Fibroblast of lung (primary cell): ENCODE data around the gene CLDN19. TPM values are rescaled to one million over a fixed set of nuclear protein-coding genes. Genes with fewer than 3 reads are reported as not detected.

Experiments used
- DNase-seq, 2 donors: peaks; one replicate each; pipeline versions ENCODE4 v3.0.0 to v3.0.0-alpha.2; 2010; ENCODE audit warnings: low read depth in 2 of 2
- H2AFZ ChIP-seq: 2 replicates; pipeline ENCODE4 v1.5.1; 2012; ENCODE audit warnings: low read length, control low read depth, inconsistent platforms
- H3K27ac ChIP-seq: 2 replicates; pipeline ENCODE4 v1.5.1; 2011; ENCODE audit warnings: low read length, control low read depth; ENCODE audit not compliant: insufficient read depth
- H3K27me3 ChIP-seq: 2 replicates; pipeline ENCODE4 v1.5.1; 2011; ENCODE audit warnings: mild to moderate bottlenecking, low read length; ENCODE audit not compliant: control insufficient read depth, insufficient read depth
- H3K36me3 ChIP-seq: 2 replicates; pipeline ENCODE4 v1.5.1; 2011; ENCODE audit warnings: low read length; ENCODE audit not compliant: control insufficient read depth, insufficient read depth
- H3K4me1 ChIP-seq: 2 replicates; pipeline ENCODE4 v1.5.1; 2011; ENCODE audit warnings: low read length; ENCODE audit not compliant: control insufficient read depth, insufficient read depth; ENCODE audit errors: extremely low read depth
- H3K4me2 ChIP-seq: 2 replicates; pipeline ENCODE4 v1.5.1; 2011; ENCODE audit warnings: low read length, control low read depth; ENCODE audit not compliant: insufficient read depth; ENCODE audit errors: extremely low read depth
- H3K4me3 ChIP-seq, 4 experiments: fragments of 200-600 bp in 1 of 4; sonication (generic) in 1 of 4; replicated peaks in 1 of 4; 2 replicates each; pipeline ENCODE4 v1.5.1; 2011 to 2016; ENCODE audit warnings: low read length in 4 of 4, low read depth in 3 of 4, mild to moderate bottlenecking in 3 of 4, control low read depth in 2 of 4, inconsistent platforms in 1 of 4, mixed read lengths in 1 of 4; ENCODE audit not compliant: insufficient read depth in 1 of 4; ENCODE audit errors: control extremely low read depth in 1 of 4
- H3K79me2 ChIP-seq: 2 replicates; pipeline ENCODE4 v1.5.1; 2012; ENCODE audit warnings: mild to moderate bottlenecking, low read length, inconsistent platforms; ENCODE audit not compliant: control insufficient read depth, insufficient read depth
- H3K9ac ChIP-seq: 2 replicates; pipeline ENCODE4 v1.5.1; 2011; ENCODE audit warnings: mild to moderate bottlenecking, low read length, control low read depth; ENCODE audit not compliant: insufficient read depth
- H3K9me3 ChIP-seq: 2 replicates; pipeline ENCODE4 v1.5.1; 2012; ENCODE audit warnings: low read depth, low read length; ENCODE audit not compliant: control insufficient read depth, insufficient read depth
- H4K20me1 ChIP-seq: 2 replicates; pipeline ENCODE4 v1.5.1; 2011; ENCODE audit warnings: low read length; ENCODE audit not compliant: control insufficient read depth, insufficient read depth; ENCODE audit errors: extremely low read depth
- EZH2 ChIP-seq: IDR thresholded peaks from 2 replicates; pipeline ENCODE4 v1.5.1; 2012; ENCODE audit warnings: low read length, control low read depth, mild to moderate bottlenecking; ENCODE audit errors: missing control alignments
- polyA plus RNA-seq, 2 donors: library from polyadenylated mRNA; depleted of rRNA in 1 of 2; stranded (reverse) in 1 of 2; unstranded in 1 of 2; fragments of >200 nt; gene quantifications; 2 replicates each; pipeline ENCODE4 v1.2.1, GENCODE V29; 2011 to 2012; ENCODE audit warnings: missing spikeins in 1 of 2
- total RNA-seq: library from RNA; depleted of rRNA; stranded (reverse); fragments of >200 nt; gene quantifications from 2 replicates; pipeline ENCODE4 v1.2.1, GENCODE V29; 2014
- TF ChIP-seq, protein P1 (sequence below), 2 donors: IDR thresholded peaks in 1 of 2; conservative IDR thresholded peaks in 1 of 2; 1 replicate in 1 of 2; 2 replicates in 1 of 2; pipeline ENCODE4 v1.5.1; 2011 to 2012; ENCODE audit warnings: low read length in 2 of 2, control low read depth in 1 of 2, inconsistent platforms in 1 of 2, low read depth in 1 of 2, mild to moderate bottlenecking in 1 of 2

The CLDN19 gene
- total and polyA plus RNA-seq, 2 donors (not counting 1 experiment from before 2014, with no cell fraction given) = not detected

DNA sequence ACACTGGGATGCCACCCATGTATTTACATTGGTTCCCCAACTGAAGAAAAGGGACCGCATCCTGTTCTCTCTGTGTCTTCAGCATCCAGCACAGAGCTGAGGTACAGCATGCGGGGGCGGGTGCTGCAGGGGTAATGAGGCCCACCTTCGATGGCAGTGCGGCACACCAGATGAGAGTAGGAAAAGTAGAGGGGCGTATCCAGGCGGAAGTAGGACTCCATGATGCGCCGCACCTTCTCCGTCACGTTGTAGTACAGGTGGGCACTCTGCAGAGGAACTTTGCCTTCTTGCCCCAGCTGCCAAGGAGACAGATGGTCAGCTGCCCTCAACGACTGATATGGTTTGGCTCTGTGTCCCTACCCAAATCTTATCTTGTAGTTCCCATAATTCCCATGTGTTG lies 10.0 kb upstream of the CLDN19 start:
- Histone ChIP-seq H3K4me1 (peaks cover 2% of the 10 kb centered on the region), H3K9me3 (no peaks in the 10 kb centered on the region), H3K27me3 (no peaks in the 10 kb centered on the region), H3K4me2 (no peak overlapping the region), H3K36me3 (peaks cover 43% of the 10 kb centered on the region), H3K9ac (no peak overlapping the region), H3K4me3 (no peak overlapping the region), H2AFZ (no peak overlapping the region), H4K20me1 (peaks cover 2% of the 10 kb centered on the region), H3K27ac (no peak overlapping the region), H3K79me2 (no peaks in the 10 kb centered on the region)
- TF ChIP-seq, protein P1, sequence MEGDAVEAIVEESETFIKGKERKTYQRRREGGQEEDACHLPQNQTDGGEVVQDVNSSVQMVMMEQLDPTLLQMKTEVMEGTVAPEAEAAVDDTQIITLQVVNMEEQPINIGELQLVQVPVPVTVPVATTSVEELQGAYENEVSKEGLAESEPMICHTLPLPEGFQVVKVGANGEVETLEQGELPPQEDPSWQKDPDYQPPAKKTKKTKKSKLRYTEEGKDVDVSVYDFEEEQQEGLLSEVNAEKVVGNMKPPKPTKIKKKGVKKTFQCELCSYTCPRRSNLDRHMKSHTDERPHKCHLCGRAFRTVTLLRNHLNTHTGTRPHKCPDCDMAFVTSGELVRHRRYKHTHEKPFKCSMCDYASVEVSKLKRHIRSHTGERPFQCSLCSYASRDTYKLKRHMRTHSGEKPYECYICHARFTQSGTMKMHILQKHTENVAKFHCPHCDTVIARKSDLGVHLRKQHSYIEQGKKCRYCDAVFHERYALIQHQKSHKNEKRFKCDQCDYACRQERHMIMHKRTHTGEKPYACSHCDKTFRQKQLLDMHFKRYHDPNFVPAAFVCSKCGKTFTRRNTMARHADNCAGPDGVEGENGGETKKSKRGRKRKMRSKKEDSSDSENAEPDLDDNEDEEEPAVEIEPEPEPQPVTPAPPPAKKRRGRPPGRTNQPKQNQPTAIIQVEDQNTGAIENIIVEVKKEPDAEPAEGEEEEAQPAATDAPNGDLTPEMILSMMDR (conservative IDR thresholded peaks at IDR 0.05 in 1 of 2, IDR thresholded peaks at IDR 0.05 in 1 of 2; ENCODE audit: low read depth in 1 of 2, low read length in 2 of 2) = no peak
- TF ChIP-seq EZH2 = no peak
- DNase-seq = no peak

DNA sequence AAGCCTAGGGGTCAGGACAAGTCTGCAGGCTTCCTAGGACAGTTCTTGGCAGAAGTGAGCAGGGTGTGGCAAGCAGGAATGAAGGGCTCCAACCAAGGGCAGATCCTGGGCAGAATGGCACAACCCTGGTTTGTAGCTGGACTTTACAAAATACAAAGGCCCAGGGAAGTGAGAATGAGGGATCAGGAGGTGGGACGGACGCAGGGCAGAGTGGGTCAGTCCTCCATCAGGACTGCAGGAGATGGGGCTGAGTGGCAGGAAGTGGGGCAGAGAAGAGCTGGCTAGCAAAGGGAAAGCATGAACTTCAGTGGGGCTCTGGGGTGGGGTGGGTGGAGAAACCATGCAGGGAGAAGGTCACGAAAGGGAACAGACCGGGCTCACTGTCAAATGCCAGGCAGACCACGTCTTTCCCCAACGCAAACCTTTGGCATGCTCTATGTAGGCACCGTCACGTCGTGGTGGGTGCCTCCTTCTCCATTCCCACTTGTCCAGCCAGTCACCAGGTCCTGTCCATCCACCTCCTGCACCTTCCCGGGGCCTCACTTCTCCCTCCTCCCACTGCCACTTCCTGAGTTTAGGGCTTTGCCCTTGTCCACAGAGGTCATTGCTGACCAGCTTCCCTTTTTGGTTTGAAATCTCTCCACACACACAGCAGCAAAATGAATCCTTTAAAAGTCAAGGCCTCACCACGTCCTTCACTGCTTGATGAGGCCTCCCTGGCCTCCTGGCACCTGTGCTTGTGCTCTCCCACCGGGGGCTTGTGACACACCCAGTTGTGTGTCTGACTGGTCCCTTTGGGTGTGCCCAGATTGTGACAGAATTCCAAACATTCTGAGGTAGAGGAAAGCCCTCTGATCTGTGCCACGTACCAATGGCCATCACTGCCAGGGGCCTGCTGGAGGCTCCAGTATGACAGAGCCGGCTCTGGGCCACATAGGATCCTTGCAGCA lies 8.7 kb upstream of the CLDN19 start:
- TF ChIP-seq EZH2 = no peak
- TF ChIP-seq, protein P1 (conservative IDR thresholded peaks at IDR 0.05 in 1 of 2, IDR thresholded peaks at IDR 0.05 in 1 of 2; ENCODE audit: low read depth in 1 of 2, low read length in 2 of 2) = no peak
- Histone ChIP-seq H4K20me1 (peaks cover 2% of the 10 kb centered on the region), H3K27ac (no peak overlapping the region), H3K4me1 (peaks cover 2% of the 10 kb centered on the region), H3K79me2 (no peaks in the 10 kb centered on the region), H3K36me3 (peaks cover 34% of the 10 kb centered on the region), H3K4me3 (no peak overlapping the region), H3K9me3 (no peaks in the 10 kb centered on the region), H3K4me2 (no peak overlapping the region), H2AFZ (no peak overlapping the region), H3K9ac (no peak overlapping the region), H3K27me3 (no peaks in the 10 kb centered on the region)
- DNase-seq = no peak

DNA sequence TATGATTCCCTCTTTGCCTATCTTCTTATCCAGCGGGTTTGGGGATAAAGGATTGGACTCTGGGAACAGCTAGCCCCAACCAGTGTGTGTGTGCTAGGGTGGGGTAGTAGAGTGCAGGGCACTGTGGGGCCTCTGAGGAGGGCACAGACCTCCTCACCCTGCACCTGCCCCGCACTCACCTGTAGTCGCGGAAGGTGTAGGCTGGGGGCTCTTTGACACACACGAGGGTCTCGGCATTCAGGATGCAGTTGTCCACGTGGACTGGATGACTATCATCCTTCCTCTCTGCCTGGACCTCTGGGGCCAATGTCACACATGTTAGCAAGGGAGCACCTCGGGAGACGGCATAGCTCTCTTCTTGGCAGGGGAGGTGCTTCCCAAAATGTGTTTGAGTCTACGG lies 8.0 kb upstream of the CLDN19 start:
- no peaks in the 10 kb centered on the region for H3K4me1 ChIP-seq
- H3K36me3 ChIP-seq = peaks cover 34% of the 10 kb centered on the region
- no peak overlapping the region for H3K4me3 ChIP-seq
- H3K27ac ChIP-seq = no peak overlapping the region
- no peaks in the 10 kb centered on the region for H3K9me3 ChIP-seq
- no peak overlapping the region for H3K4me2 ChIP-seq
- TF ChIP-seq, protein P1 (conservative IDR thresholded peaks at IDR 0.05 in 1 of 2, IDR thresholded peaks at IDR 0.05 in 1 of 2; ENCODE audit: low read depth in 1 of 2, low read length in 2 of 2) = no peak
- TF ChIP-seq EZH2 = no peak
- H2AFZ ChIP-seq = no peak overlapping the region
- H3K27me3 ChIP-seq = no peaks in the 10 kb centered on the region
- peaks cover 2% of the 10 kb centered on the region for H4K20me1 ChIP-seq
- H3K9ac ChIP-seq = no peak overlapping the region
- no peak for DNase-seq
- no peaks in the 10 kb centered on the region for H3K79me2 ChIP-seq
